Esophagus (tissue), 2 donors: ENCODE measurements around the gene RAPGEF2. TPM values are rescaled to one million over a fixed set of nuclear protein-coding genes. Genes with fewer than 3 reads are reported as not detected.
"Not testable (repeated sequence)": the region's sequence is repeated elsewhere in the genome, so short reads cannot be mapped to it uniquely, and the experiment has no call there.

Experiments used
- H3K27ac ChIP-seq, 2 donors: one replicate each; pipeline ENCODE4 v1.5.1; 2013; ENCODE audit warnings: low read depth in 2 of 2, mild to moderate bottlenecking in 2 of 2, inconsistent platforms in 1 of 2, low read length in 1 of 2, moderate library complexity in 1 of 2
- H3K27me3 ChIP-seq, 2 donors: one replicate each; pipeline ENCODE4 v1.6.1; 2013; ENCODE audit warnings: low read length in 2 of 2, control low read depth in 1 of 2, mild to moderate bottlenecking in 1 of 2; ENCODE audit not compliant: insufficient read depth in 2 of 2, control insufficient read depth in 1 of 2
- H3K36me3 ChIP-seq, 2 donors: one replicate each; pipeline ENCODE4 v1.6.1; 2013; ENCODE audit warnings: low read length in 1 of 2; ENCODE audit not compliant: control insufficient read depth in 2 of 2, insufficient read depth in 2 of 2
- H3K4me1 ChIP-seq, 2 donors: one replicate each; pipeline ENCODE4 v1.6.1; 2013; ENCODE audit warnings: low read length in 1 of 2; ENCODE audit not compliant: control insufficient read depth in 2 of 2, insufficient read depth in 2 of 2
- H3K4me3 ChIP-seq, 2 donors: one replicate each; pipeline ENCODE4 v1.5.1; 2013; ENCODE audit warnings: low read length in 2 of 2, mild to moderate bottlenecking in 2 of 2, low read depth in 1 of 2, moderate library complexity in 1 of 2
- H3K9me3 ChIP-seq, 2 donors: one replicate each; pipeline ENCODE4 v1.6.1; 2013; ENCODE audit warnings: mild to moderate bottlenecking in 2 of 2, low read depth in 1 of 2, low read length in 1 of 2, moderate library complexity in 1 of 2; ENCODE audit not compliant: control insufficient read depth in 2 of 2, insufficient read depth in 1 of 2
- WGBS, 2 donors: extraction: QIAGEN DNeasy Blood & Tissue Kit; methylation state at CpG; one replicate each; pipeline ENCODE4 v1.1.7; 2013; 5-methylcytosine and 5-hydroxymethylcytosine counted together
- polyA plus RNA-seq, 2 donors: library from polyadenylated mRNA; stranded (reverse); fragments of 200-250 nt; gene quantifications; one replicate each; pipeline ENCODE4 v1.2.3, GENCODE V29; 2013
- donor health status: healthy with polysubstance abuse.
- donor health status: Bipolar disorder and iron deficiency.

The RAPGEF2 gene
- 1 to 10 TPM; 3.9 to 4.3 TPM for polyA plus RNA-seq

- H3K9me3 ChIP-seq = no peaks in the 10 kb centered on the region
- no peaks in the 10 kb centered on the region for H3K4me1 ChIP-seq
- 1% methylated on average over 54 to 100 of the region's 100 CpGs for WGBS, 2 donors
- peak within 1 kb of the TSS; percentile 93 to 98 for H3K27ac ChIP-seq
- H3K4me3 ChIP-seq = peak within 1 kb of the TSS; percentile 83 to 96
- no peaks in the 10 kb centered on the region for H3K27me3 ChIP-seq
- H3K36me3 ChIP-seq = no peaks in the 10 kb centered on the region
Measured at GRCh38 chr4:159102622-159103383, at the start of gene RAPGEF2. RAPGEF2 (plus strand) TSS chr4:159103079; CDS start chr4:159104163, 1,084 bp downstream.

GRCh38 chr4:159055833-159056232 is 47.0 kb upstream of the RAPGEF2 start:
- Histone ChIP-seq H3K27me3 (no peaks in the 10 kb centered on the region), H3K9me3 (no peaks in the 10 kb centered on the region), H3K36me3 (no peaks in the 10 kb centered on the region), H3K27ac (no peak overlapping the region), H3K4me3 (no peak overlapping the region), H3K4me1 (no peaks in the 10 kb centered on the region)
- WGBS, 2 donors = 86 to 93% methylated on average over 2 of the region's 2 CpGs

GRCh38 chr4:159060161-159060560 is 42.7 kb upstream of the RAPGEF2 start:
- 73 to 78% methylated on average over 3 of the region's 3 CpGs for WGBS, 2 donors
- Histone ChIP-seq H3K4me3 (no peak overlapping the region), H3K36me3 (no peaks in the 10 kb centered on the region), H3K27me3 (no peaks in the 10 kb centered on the region), H3K27ac (no peak overlapping the region), H3K9me3 (no peaks in the 10 kb centered on the region), H3K4me1 (no peaks in the 10 kb centered on the region)

GRCh38 chr4:159062381-159062780 is 40.5 kb upstream of the RAPGEF2 start:
- H3K27ac ChIP-seq = no peak overlapping the region
- no peaks in the 10 kb centered on the region for H3K36me3 ChIP-seq
- no peaks in the 10 kb centered on the region for H3K27me3 ChIP-seq
- WGBS, 2 donors = 75 to 93% methylated on average over 2 of the region's 2 CpGs
- H3K4me3 ChIP-seq = no peak overlapping the region
- H3K4me1 ChIP-seq = no peaks in the 10 kb centered on the region
- no peaks in the 10 kb centered on the region for H3K9me3 ChIP-seq

GRCh38 chr4:159065513-159066240 is 37.2 kb upstream of the RAPGEF2 start:
- Histone ChIP-seq H3K4me1 (no peaks in the 10 kb centered on the region), H3K27ac (no peak overlapping the region), H3K36me3 (no peaks in the 10 kb centered on the region), H3K27me3 (no peaks in the 10 kb centered on the region), H3K4me3 (no peak overlapping the region), H3K9me3 (no peaks in the 10 kb centered on the region)
- 95 to 97% methylated on average over 3 of the region's 3 CpGs for WGBS, 2 donors

GRCh38 chr4:159068139-159068538 is 34.7 kb upstream of the RAPGEF2 start:
- not testable (repeated sequence) for H3K27me3 ChIP-seq, H3K36me3 ChIP-seq, H3K4me3 ChIP-seq, H3K9me3 ChIP-seq, H3K27ac ChIP-seq, H3K4me1 ChIP-seq
- WGBS, 2 donors = 94 to 95% methylated on average over 5 of the region's 5 CpGs

- no peaks in the 10 kb centered on the region for H3K9me3 ChIP-seq
- H3K36me3 ChIP-seq = no peaks in the 10 kb centered on the region
- WGBS, 2 donors = 65 to 72% methylated on average over 3 of the region's 3 CpGs
- no peaks in the 10 kb centered on the region for H3K4me1 ChIP-seq
- H3K4me3 ChIP-seq = no peak overlapping the region
- H3K27ac ChIP-seq = no peak overlapping the region
- no peaks in the 10 kb centered on the region for H3K27me3 ChIP-seq
Measured at GRCh38 chr4:159069922-159070321, 33.0 kb upstream of the RAPGEF2 start.

- 77 to 80% methylated on average over 4 of the region's 4 CpGs for WGBS, 2 donors
- Histone ChIP-seq H3K36me3 (no peaks in the 10 kb centered on the region), H3K27ac (no peak overlapping the region), H3K4me1 (no peaks in the 10 kb centered on the region), H3K4me3 (no peak overlapping the region), H3K9me3 (no peaks in the 10 kb centered on the region), H3K27me3 (no peaks in the 10 kb centered on the region)
Measured at GRCh38 chr4:159070742-159071141, 32.1 kb upstream of the RAPGEF2 start.

GRCh38 chr4:159071178-159071968 is 31.5 kb upstream of the RAPGEF2 start:
- H3K27ac ChIP-seq = peak overlapping the region in 1 of 2 donors; percentile 33
- H3K4me3 ChIP-seq = no peak overlapping the region
- 29 to 34% methylated on average over 1 of the region's 1 CpG for WGBS, 2 donors
- no peaks in the 10 kb centered on the region for H3K4me1 ChIP-seq
- H3K27me3 ChIP-seq = no peaks in the 10 kb centered on the region
- H3K9me3 ChIP-seq = no peaks in the 10 kb centered on the region
- no peaks in the 10 kb centered on the region for H3K36me3 ChIP-seq
